ENCODE results near the gene CHI3L1.

DNA sequence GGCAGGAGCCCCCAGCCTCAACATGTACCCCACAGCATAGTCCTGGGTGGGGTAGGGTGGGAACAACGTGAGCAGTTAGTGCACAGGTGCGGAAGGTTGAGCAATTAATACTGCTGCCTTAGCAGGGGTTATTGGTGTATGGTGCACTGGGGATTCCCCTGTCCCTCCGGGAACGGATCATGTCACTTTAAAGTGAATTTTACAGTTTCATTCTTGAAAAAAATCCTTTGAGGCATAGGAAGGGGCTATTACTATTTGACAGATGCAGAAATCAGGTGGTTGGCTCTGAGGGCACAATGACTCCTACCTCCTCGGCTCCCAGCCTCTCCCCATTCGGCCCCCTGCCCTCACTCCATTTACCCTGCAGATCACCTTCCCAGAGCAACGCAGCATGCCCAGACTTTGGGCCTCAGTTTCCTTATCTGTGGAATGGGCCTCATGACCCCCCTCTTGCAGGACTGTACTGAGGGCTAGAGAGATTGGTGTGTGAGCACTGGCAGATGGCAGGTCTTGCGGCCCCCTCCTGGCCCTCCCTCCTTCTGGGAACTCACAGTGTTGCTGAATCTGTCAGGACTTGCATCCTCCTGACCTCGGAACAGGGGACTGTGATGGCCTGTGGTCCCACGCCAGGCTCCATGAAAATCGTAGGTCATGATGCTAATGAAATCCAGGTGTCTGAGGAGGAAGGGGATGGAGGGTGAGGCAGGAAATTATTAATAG, 5.7 kb downstream of the CHI3L1 start:
- no peak for TF ChIP-seq POLR2A (IDR thresholded peaks at IDR 0.05)
- TF ChIP-seq, protein P1, sequence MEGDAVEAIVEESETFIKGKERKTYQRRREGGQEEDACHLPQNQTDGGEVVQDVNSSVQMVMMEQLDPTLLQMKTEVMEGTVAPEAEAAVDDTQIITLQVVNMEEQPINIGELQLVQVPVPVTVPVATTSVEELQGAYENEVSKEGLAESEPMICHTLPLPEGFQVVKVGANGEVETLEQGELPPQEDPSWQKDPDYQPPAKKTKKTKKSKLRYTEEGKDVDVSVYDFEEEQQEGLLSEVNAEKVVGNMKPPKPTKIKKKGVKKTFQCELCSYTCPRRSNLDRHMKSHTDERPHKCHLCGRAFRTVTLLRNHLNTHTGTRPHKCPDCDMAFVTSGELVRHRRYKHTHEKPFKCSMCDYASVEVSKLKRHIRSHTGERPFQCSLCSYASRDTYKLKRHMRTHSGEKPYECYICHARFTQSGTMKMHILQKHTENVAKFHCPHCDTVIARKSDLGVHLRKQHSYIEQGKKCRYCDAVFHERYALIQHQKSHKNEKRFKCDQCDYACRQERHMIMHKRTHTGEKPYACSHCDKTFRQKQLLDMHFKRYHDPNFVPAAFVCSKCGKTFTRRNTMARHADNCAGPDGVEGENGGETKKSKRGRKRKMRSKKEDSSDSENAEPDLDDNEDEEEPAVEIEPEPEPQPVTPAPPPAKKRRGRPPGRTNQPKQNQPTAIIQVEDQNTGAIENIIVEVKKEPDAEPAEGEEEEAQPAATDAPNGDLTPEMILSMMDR (IDR thresholded peaks at IDR 0.05 in 8 of 11, conservative IDR thresholded peaks at IDR 0.05 in 3 of 11): no peak
- TF ChIP-seq POLR2AphosphoS5 (IDR thresholded peaks at IDR 0.05): no peak
